ENCODE measurements around the gene OSM.

DNA sequence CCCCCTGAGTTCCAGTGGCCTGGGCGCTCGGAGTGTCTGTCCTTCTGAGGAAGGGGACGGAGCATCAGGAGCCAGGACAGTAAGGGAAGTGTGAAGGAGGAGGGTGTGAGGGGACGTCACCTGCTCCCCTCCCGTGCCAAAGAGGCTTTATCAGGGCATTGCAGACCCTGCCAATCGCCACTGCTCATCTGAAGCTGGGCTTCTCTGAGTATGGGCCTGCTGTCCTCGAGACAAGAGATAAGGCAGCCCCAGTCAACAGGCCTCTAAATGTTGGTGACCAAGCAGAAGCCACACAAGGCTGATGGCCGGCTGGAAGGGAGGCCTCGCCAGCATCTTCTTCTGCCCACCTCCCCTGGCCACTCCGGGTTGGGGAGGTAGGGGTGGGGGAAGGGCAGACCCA, 49.9 kb downstream of the OSM start:
- no peak for TF ChIP-seq CTCF (conservative IDR thresholded peaks at IDR 0.05; ENCODE audit: low read depth, low read length)
- no peak for TF ChIP-seq EZH2 (IDR thresholded peaks at IDR 0.05; ENCODE audit: low read length, unreplicated experiment)
- no peak for TF ChIP-seq EZH2phosphoT487 (IDR thresholded peaks at IDR 0.05; ENCODE audit: borderline replicate concordance, low read length)
